ENCODE data around the gene RBFOX1. TPM values are rescaled to one million over a fixed set of nuclear protein-coding genes. Genes with fewer than 3 reads are reported as not detected.
"Not testable (repeated sequence)": the region's sequence is repeated elsewhere in the genome, so short reads cannot be mapped to it uniquely, and the experiment has no call there.

Gene RBFOX1
- total and polyA plus RNA-seq, 10 of the 15 experiments (the other 5 are each of a cell fraction or from before 2014, with no cell fraction given) = 0.87 TPM; not detected in 9

GRCh38 chr16:7497691-7498090 is 165.0 kb downstream of the RBFOX1 start:
- no peak overlapping the region for H3K27ac ChIP-seq (ENCODE audit: control insufficient read depth, insufficient read depth)
- no peaks in the 10 kb centered on the region for H3K4me1 ChIP-seq (ENCODE audit: control insufficient read depth, insufficient read depth, low read length)
- WGBS (ENCODE audit: insufficient coverage, insufficient replicate concordance, low lambda C conversion rate, missing lambda C conversion rate) = 4% methylated on average over 4 of the region's 4 CpGs
- no peak overlapping the region for H3K4me3 ChIP-seq
- intact Hi-C loops (cut with micrococcal nuclease; ENCODE audit: unreplicated experiment) = no loop called here
- no peak overlapping the region for H3K4me2 ChIP-seq (ENCODE audit: control insufficient read depth, insufficient read depth)
- ChIA-PET POLR2A (no interaction called here), RAD21 (ENCODE audit: unreplicated experiment) (no interaction called here), CTCF (no interaction called here), SMC1A (ENCODE audit: uncharacterized antibody, unreplicated experiment) (interaction anchor here (0.8 to 0.9 kb wide), 2 partner anchors 8 to 43 kb away, joined by 3 read pairs; no protein-coding TSS in a partner anchor)
- H3K9ac ChIP-seq (ENCODE audit: control insufficient read depth, insufficient read depth, low read length) = no peak overlapping the region
- FAIRE-seq (no peak), DNase-seq (ENCODE audit: low read depth, low spot score) (no peak), ATAC-seq (no peak)
- H2AFZ ChIP-seq (ENCODE audit: control insufficient read depth, low read depth, low read length) = no peak overlapping the region
- H3K36me3 ChIP-seq (ENCODE audit: control insufficient read depth in 2 of 2, insufficient read depth in 2 of 2, low read length in 1 of 2) = no peaks in the 10 kb centered on the region
- in situ Hi-C loops (cut with MboI) = no loop called here
- H3K79me2 ChIP-seq (ENCODE audit: control insufficient read depth, insufficient read depth, low read length) = no peaks in the 10 kb centered on the region
- no peaks in the 10 kb centered on the region for H3K9me3 ChIP-seq (replicated peaks; ENCODE audit: control insufficient read depth, insufficient read depth, low read length)
- TF ChIP-seq SIN3A (IDR thresholded peaks at IDR 0.05; ENCODE audit: low read depth, low read length) = no peak
- TF ChIP-seq KAT2A (conservative IDR thresholded peaks at IDR 0.05; ENCODE audit: control insufficient read depth, low read depth, low read length) = no peak
- no peak for TF ChIP-seq RUNX3 (IDR thresholded peaks at IDR 0.05; ENCODE audit: low read length)
- no peak for TF ChIP-seq SUZ12 (IDR thresholded peaks at IDR 0.05; ENCODE audit: unreplicated experiment)
- no peak for TF ChIP-seq JUND (IDR thresholded peaks at IDR 0.05; ENCODE audit: low read depth, low read length)
- no peak for TF ChIP-seq NFXL1 (IDR thresholded peaks at IDR 0.05; ENCODE audit: borderline replicate concordance)
- no peaks in the 10 kb centered on the region for H3K27me3 ChIP-seq (replicated peaks in 1 of 2; ENCODE audit: control insufficient read depth in 2 of 2, insufficient read depth in 2 of 2, low read length in 1 of 2)
- no peaks in the 10 kb centered on the region for H4K20me1 ChIP-seq (ENCODE audit: control insufficient read depth, insufficient read depth)
- no TSS peak for BruUV-seq (replicated peaks)

GRCh38 chr16:7501868-7502267 is 169.2 kb downstream of the RBFOX1 start:
- ChIA-PET RAD21 (ENCODE audit: unreplicated experiment) (no interaction called here), CTCF (no interaction called here), SMC1A (ENCODE audit: uncharacterized antibody, unreplicated experiment) (no interaction called here), POLR2A (no interaction called here)
- H3K79me2 ChIP-seq (ENCODE audit: control insufficient read depth, insufficient read depth, low read length) = no peaks in the 10 kb centered on the region
- H4K20me1 ChIP-seq (ENCODE audit: control insufficient read depth, insufficient read depth) = no peaks in the 10 kb centered on the region
- FAIRE-seq = no peak
- no peak overlapping the region for H3K4me2 ChIP-seq (ENCODE audit: control insufficient read depth, insufficient read depth)
- no peak overlapping the region for H3K27ac ChIP-seq (ENCODE audit: control insufficient read depth, insufficient read depth)
- H2AFZ ChIP-seq (ENCODE audit: control insufficient read depth, low read depth, low read length) = no peak overlapping the region
- in situ Hi-C loops (cut with MboI) = no loop called here
- no peak for ATAC-seq
- DNase-seq (ENCODE audit: low read depth, low spot score) = no peak
- H3K4me3 ChIP-seq = no peak overlapping the region
- intact Hi-C loops (cut with micrococcal nuclease; ENCODE audit: unreplicated experiment) = no loop called here
- BruUV-seq (replicated peaks) = no TSS peak
- H3K27me3 ChIP-seq (replicated peaks in 1 of 2; ENCODE audit: control insufficient read depth in 2 of 2, insufficient read depth in 2 of 2, low read length in 1 of 2) = no peaks in the 10 kb centered on the region
- H3K4me1 ChIP-seq (ENCODE audit: control insufficient read depth, insufficient read depth, low read length) = no peaks in the 10 kb centered on the region
- 17% methylated on average over 5 of the region's 5 CpGs for WGBS (ENCODE audit: insufficient coverage, insufficient replicate concordance, low lambda C conversion rate, missing lambda C conversion rate)
- H3K36me3 ChIP-seq (ENCODE audit: control insufficient read depth in 2 of 2, insufficient read depth in 2 of 2, low read length in 1 of 2) = no peaks in the 10 kb centered on the region
- no peak for TF ChIP-seq WRNIP1 (IDR thresholded peaks at IDR 0.05; ENCODE audit: borderline replicate concordance, low read depth, low read length)
- TF ChIP-seq IKZF1 (conservative IDR thresholded peaks at IDR 0.05) = no peak
- no peak for TF ChIP-seq IRF5 (IDR thresholded peaks at IDR 0.05; ENCODE audit: borderline replicate concordance)
- TF ChIP-seq TCF3 (IDR thresholded peaks at IDR 0.05; ENCODE audit: borderline replicate concordance, insufficient read depth, low read depth, low read length) = no peak
- no peaks in the 10 kb centered on the region for H3K9me3 ChIP-seq (replicated peaks; ENCODE audit: control insufficient read depth, insufficient read depth, low read length)
- no peak overlapping the region for H3K9ac ChIP-seq (ENCODE audit: control insufficient read depth, insufficient read depth, low read length)

- H3K4me1 ChIP-seq (ENCODE audit: control insufficient read depth, insufficient read depth, low read length); H3K9ac ChIP-seq (ENCODE audit: control insufficient read depth, insufficient read depth, low read length); POLR2A ChIA-PET; SMC1A ChIA-PET (ENCODE audit: uncharacterized antibody, unreplicated experiment); FAIRE-seq; ATAC-seq; H3K79me2 ChIP-seq (ENCODE audit: control insufficient read depth, insufficient read depth, low read length); DNase-seq (ENCODE audit: low read depth, low spot score); BruUV-seq (replicated peaks); H3K36me3 ChIP-seq (ENCODE audit: control insufficient read depth in 2 of 2, insufficient read depth in 2 of 2, low read length in 1 of 2); intact Hi-C loops (cut with micrococcal nuclease; ENCODE audit: unreplicated experiment); H3K27me3 ChIP-seq (replicated peaks in 1 of 2; ENCODE audit: control insufficient read depth in 2 of 2, insufficient read depth in 2 of 2, low read length in 1 of 2); H3K4me2 ChIP-seq (ENCODE audit: control insufficient read depth, insufficient read depth); H2AFZ ChIP-seq (ENCODE audit: control insufficient read depth, low read depth, low read length); H3K9me3 ChIP-seq (replicated peaks; ENCODE audit: control insufficient read depth, insufficient read depth, low read length); H3K4me3 ChIP-seq; CTCF ChIA-PET; H3K27ac ChIP-seq (ENCODE audit: control insufficient read depth, insufficient read depth); H4K20me1 ChIP-seq (ENCODE audit: control insufficient read depth, insufficient read depth); in situ Hi-C loops (cut with MboI); RAD21 ChIA-PET (ENCODE audit: unreplicated experiment): not testable (repeated sequence)
- 12% methylated on average over 4 of the region's 4 CpGs for WGBS (ENCODE audit: insufficient coverage, insufficient replicate concordance, low lambda C conversion rate, missing lambda C conversion rate)
Observed at GRCh38 chr16:7502591-7503157, 170.0 kb downstream of the RBFOX1 start.

Data from GM12878 (cell line).